Pons (tissue), 1 donor: ENCODE results near the gene EIF4G2.

Experiments
- DNase-seq: peaks from one replicate; pipeline ENCODE4 v3.0.0-alpha.2; 2016; ENCODE audit warnings: low spot score

EIF4G2 gene

GRCh38 chr11:10771457-10771856 lies 37.3 kb downstream of the EIF4G2 start:
- DNase-seq = no peak

- peak; percentile 63 for DNase-seq
These were observed 38.0 kb downstream of the EIF4G2 start for GRCh38 chr11:10770626-10771254.

GRCh38 chr11:10764412-10764811 lies 44.3 kb downstream of the EIF4G2 start:
- DNase-seq = no peak

GRCh38 chr11:10763766-10764165 lies 45.0 kb downstream of the EIF4G2 start:
- DNase-seq = no peak

GRCh38 chr11:10762913-10763421 lies 45.8 kb downstream of the EIF4G2 start:
- DNase-seq = no peak

- no peak for DNase-seq
These were observed 46.5 kb downstream of the EIF4G2 start for GRCh38 chr11:10762185-10762584.

GRCh38 chr11:10761085-10761698 lies 47.5 kb downstream of the EIF4G2 start:
- no peak for DNase-seq

- no peak for DNase-seq
These were observed 49.8 kb downstream of the EIF4G2 start for GRCh38 chr11:10758957-10759356.

- DNase-seq = no peak
These were observed 56.2 kb downstream of the EIF4G2 start for GRCh38 chr11:10752486-10752885.

GRCh38 chr11:10752061-10752460 lies 56.7 kb downstream of the EIF4G2 start:
- no peak for DNase-seq

- no peak for DNase-seq
These were observed 57.2 kb downstream of the EIF4G2 start for GRCh38 chr11:10751581-10751940.

- peak; percentile 91 for DNase-seq
These were observed 57.7 kb downstream of the EIF4G2 start, which contains the start of gene CTR9 for GRCh38 chr11:10750838-10751580. Gene CTR9 (plus strand): TSS chr11:10751246. CDS start chr11:10751413, 167 bp downstream.

GRCh38 chr11:10749476-10749875 lies 59.2 kb downstream of the EIF4G2 start:
- no peak for DNase-seq

- DNase-seq = no peak
These were observed 61.0 kb downstream of the EIF4G2 start for GRCh38 chr11:10747733-10748132.
